GM20000 (cell line): ENCODE data around the gene BTBD6.

Experiments used
- DNase-seq: peaks from one replicate; pipeline ENCODE4 v3.0.0; 2012; ENCODE audit warnings: low spot score
- TF ChIP-seq, protein P1 (sequence below): IDR thresholded peaks from 2 replicates; pipeline ENCODE4 v1.5.1; 2012; ENCODE audit warnings: mild to moderate bottlenecking, control low read depth; ENCODE audit errors: extremely low read depth, missing control alignments

The BTBD6 gene

DNA sequence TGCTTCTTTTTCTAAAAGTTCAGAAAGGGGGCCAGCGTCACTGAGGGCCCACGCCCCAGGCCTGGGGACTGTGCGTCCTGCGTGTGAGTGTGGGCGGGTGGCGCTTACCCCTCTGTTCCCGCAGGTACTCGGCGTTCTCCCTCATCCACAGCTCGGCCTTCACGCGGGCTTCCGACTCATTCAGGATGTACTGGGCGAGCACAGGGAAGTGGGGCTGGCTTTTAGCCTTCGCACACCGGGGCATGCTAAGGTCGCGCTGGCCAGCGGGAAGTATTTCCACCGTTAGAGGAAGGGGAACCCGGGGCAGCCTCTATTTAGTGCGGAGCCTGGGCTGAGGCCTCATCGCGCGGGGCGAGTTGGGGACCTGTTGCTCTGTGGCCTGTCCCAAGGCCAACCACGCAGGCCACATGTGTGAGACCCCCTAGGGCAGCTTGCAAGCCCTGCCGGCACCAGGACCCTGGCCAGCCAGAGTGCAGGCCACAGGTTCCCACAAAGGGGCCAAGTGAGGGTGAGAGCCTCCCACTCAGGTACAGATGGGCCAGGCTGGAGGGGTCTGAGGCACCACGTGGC is 29.2 kb upstream of the BTBD6 start:
- TF ChIP-seq, protein P1, sequence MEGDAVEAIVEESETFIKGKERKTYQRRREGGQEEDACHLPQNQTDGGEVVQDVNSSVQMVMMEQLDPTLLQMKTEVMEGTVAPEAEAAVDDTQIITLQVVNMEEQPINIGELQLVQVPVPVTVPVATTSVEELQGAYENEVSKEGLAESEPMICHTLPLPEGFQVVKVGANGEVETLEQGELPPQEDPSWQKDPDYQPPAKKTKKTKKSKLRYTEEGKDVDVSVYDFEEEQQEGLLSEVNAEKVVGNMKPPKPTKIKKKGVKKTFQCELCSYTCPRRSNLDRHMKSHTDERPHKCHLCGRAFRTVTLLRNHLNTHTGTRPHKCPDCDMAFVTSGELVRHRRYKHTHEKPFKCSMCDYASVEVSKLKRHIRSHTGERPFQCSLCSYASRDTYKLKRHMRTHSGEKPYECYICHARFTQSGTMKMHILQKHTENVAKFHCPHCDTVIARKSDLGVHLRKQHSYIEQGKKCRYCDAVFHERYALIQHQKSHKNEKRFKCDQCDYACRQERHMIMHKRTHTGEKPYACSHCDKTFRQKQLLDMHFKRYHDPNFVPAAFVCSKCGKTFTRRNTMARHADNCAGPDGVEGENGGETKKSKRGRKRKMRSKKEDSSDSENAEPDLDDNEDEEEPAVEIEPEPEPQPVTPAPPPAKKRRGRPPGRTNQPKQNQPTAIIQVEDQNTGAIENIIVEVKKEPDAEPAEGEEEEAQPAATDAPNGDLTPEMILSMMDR: no peak
- no peak for DNase-seq

DNA sequence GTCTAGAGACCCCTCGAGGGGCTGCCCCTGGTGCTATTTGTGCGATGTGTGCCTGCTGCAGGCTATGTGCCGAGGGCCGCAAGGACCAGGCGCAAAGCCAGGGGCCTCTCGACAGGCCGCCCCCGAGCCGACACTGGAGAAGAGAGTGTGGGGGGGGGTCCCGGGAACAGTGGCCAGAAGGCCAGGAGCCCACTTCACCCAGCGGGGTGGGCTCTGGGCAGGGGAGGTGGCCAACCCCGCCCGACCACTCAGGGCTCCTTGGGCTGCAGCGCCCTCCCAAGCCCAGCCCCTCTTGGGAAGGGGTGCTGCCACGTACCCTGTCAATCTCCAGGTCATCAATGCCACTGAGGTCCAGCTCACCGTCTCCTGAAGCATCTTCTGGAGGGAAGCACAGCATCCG is 28.6 kb upstream of the BTBD6 start:
- DNase-seq: no peak
- TF ChIP-seq, protein P1: no peak

DNA sequence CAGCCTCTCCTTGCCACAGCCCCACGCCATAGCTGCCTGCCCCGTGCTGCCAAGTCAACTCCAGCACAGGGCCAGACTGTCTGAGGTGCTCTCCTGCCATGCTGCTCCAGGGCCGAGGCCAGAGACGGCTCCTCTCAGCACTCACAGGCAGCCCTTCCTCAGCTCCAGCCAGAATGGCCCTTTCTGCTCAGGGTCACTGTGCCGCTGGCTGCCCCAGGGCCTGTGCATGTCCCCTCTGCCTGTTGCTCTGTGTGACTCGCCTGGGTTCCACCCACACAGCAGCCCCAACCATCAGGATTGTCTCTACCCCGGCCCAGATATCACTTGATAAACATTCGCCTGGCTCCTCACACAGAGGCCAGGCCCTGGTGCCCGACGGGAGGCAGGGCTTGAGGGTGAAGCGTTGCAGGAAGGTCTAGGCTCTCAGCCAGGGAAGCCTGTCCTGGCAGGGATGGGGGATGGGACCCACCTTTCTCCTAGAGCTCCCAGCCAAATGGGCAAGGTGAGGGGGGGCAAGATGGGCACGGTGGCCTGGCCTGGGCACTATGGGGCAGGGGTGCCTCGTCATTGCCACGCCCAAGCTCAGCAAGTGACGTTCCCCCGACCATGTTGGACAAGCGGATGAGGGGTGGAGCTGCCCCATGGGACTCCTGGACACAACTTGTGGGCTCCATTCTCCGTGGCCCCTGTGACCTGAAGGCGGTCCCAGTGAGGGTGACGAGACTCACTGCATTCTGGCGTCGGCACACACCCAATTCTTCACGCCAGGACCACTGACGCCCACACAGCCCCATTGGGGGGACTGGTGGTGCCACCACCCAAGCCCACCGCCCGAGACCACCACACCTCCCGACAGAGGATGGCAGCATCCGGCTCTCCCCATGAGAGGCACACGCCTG is 27.4 kb upstream of the BTBD6 start:
- no peak for DNase-seq
- TF ChIP-seq, protein P1: no peak

DNA sequence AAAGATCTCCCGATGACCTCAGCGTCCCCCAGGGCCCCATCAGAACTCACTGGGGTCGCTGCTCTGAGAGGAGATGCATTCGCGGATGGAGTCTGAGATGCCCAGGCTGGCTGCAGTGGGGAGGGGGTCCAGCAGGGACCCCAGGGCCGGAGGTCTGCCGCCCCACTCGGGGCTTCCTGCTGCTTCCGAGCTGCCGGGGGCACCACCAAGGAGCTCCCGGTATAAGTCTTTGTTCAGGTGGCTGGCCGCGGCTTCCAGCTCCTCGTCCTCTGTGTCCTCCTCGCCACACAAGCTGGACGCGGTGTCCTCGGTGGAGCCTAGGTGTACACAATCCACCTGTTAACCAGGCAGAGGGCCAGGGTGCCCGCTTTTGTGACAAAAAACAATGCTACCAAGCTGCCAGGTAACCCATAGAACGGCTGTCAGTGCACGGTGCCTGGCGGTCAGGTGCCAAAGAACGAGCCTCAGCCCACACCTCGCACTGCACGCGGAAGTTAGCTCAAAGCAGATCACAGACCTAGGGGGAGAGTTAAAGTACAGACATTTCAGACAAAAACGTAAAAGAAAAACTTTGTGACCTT is 26.6 kb upstream of the BTBD6 start:
- TF ChIP-seq, protein P1: no peak
- no peak for DNase-seq

DNA sequence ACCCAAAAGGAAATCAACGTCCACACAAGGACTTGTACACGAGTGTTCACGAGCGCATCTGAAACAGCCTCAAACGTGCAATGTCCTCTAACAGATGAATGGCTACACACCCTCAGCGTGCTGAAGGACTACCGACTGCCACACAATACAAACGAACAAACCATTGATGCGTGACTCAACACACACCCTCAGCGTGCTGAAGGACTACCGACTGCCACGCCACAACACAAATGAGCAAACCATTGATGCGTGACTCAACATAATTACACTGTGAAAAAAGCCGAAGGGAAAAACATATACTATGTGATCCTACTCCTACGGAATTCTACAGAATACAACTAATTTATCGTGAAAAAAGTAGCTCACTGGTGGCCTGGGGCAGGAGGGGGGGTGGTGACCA is 25.1 kb upstream of the BTBD6 start:
- TF ChIP-seq, protein P1: no peak
- DNase-seq: no peak

DNA sequence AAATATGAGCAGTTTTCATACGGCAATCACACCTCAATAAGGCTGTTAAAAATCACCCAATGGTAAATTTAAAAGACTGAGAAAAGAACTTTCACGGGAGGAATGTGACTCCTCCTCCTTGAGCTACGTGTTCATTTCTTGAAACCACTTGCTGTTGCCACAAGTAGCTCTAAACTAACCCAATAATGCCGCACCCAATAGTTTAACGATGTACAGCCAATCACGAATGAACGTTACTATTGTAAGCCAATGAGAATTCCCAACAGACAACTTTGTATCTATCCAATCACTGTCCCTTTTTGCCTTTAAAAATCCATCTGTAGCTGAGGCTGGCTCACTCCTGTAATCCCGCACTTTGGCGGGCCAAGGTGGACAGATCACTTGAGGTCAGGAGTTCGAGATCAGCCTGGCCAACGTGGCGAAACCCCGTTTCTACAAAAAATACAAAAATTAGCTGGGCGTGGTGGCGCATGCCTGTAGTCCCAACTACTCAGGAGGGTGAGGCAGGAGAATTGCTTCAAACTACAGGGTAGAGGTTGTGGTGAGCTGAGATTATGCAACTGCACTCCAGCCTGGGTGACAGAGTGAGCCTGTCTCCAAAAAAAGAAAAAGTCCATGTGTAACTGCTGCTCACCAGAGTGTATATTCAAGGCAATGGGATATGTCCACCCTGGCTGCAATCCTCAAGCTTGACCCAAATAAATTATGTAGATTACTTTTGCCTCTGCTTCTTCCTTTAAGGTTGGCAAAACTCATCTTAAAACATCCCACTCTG is 24.4 kb upstream of the BTBD6 start:
- TF ChIP-seq, protein P1: no peak
- DNase-seq: no peak
